K562 (cell line): ENCODE data around the gene GYPA. TPM values are rescaled to one million over a fixed set of nuclear protein-coding genes. Genes with fewer than 3 reads are reported as not detected.
A peak's percentile ranks its signal among the peaks of the same experiment; 100 is the strongest.

Experiments
- ARNT ChIP-seq, 2 experiments: fragments of 450-650 bp; IDR thresholded peaks; 2 replicates each; pipeline ENCODE4 v1.6.1; 2016; ENCODE audit warnings: mild to moderate bottlenecking in 1 of 2
- CBFA2T2 ChIP-seq: fragments of 450-650 bp; conservative IDR thresholded peaks from 2 replicates; pipeline ENCODE4 v1.6.1; 2017; ENCODE audit warnings: mild to moderate bottlenecking
- CC2D1A ChIP-seq: fragments of 450-650 bp; IDR thresholded peaks from 2 replicates; pipeline ENCODE4 v1.6.1; 2017; ENCODE audit warnings: mild to moderate bottlenecking
- CEBPG ChIP-seq, 3 experiments: fragments of 200-800 bp in 1 of 3; sonication (Bioruptor generic) in 1 of 3; sonication (generic) in 1 of 3; formaldehyde crosslinking in 1 of 3; IDR thresholded peaks in 2 of 3; conservative IDR thresholded peaks in 1 of 3; 2 replicates each; pipeline versions ENCODE4 v1.6.1 to v1.8.0; 2016 to 2022; ENCODE audit warnings: missing compliant biosample characterization in 2 of 3, missing genetic modification characterization in 2 of 3, mild to moderate bottlenecking in 1 of 3, missing genetic modification reagents in 1 of 3
- CREM ChIP-seq: IDR thresholded peaks from 2 replicates; pipeline ENCODE4 v1.6.1; 2014; ENCODE audit warnings: antibody characterized with exemption, low read depth
- DACH1 ChIP-seq: fragments of 450-650 bp; IDR thresholded peaks from 2 replicates; pipeline ENCODE4 v1.6.1; 2018; ENCODE audit not compliant: partially characterized antibody
- DPF2 ChIP-seq: fragments of 450-650 bp; IDR thresholded peaks from 2 replicates; pipeline ENCODE4 v1.6.1; 2016
- EHMT2 ChIP-seq: fragments of 450-650 bp; IDR thresholded peaks from 2 replicates; pipeline ENCODE4 v1.6.1; 2018; ENCODE audit warnings: antibody characterized with exemption
- EP400 ChIP-seq: fragments of 450-650 bp; IDR thresholded peaks from 2 replicates; pipeline ENCODE4 v1.6.1; 2017; ENCODE audit warnings: antibody characterized with exemption, mild to moderate bottlenecking, moderate library complexity
- FOSL1 ChIP-seq: fragments of 200-800 bp; sonication (Bioruptor generic); conservative IDR thresholded peaks from 2 replicates; pipeline ENCODE4 v1.6.1; 2016; ENCODE audit warnings: missing genetic modification characterization, missing compliant biosample characterization
- SOX6 ChIP-seq: fragments of 450-650 bp; IDR thresholded peaks from 2 replicates; pipeline ENCODE4 v1.6.1; 2014; ENCODE audit warnings: mild to moderate bottlenecking
- TAL1 ChIP-seq: fragments of 450-650 bp; IDR thresholded peaks from 2 replicates; pipeline ENCODE4 v1.6.1; 2016; ENCODE audit warnings: mild to moderate bottlenecking
- TBL1XR1 ChIP-seq, 2 experiments: IDR thresholded peaks; 2 replicates each; pipeline ENCODE4 v1.6.1; 2012; ENCODE audit warnings: improper control_type of control experiment in 2 of 2, low read length in 2 of 2, mild to moderate bottlenecking in 1 of 2
- polyA plus RNA-seq, 8 experiments: library from polyadenylated mRNA; depleted of rRNA in 4 of 8; stranded (reverse) in 5 of 8; unstranded in 3 of 8; fragments of >200 nt; fragmentation: Nextera tagmentation in 2 of 8; fragmentation: Illumina TruSeq in 1 of 8; extraction: Ambion mirVana in 2 of 8; extraction: Trizol in 1 of 8; gene quantifications; 2 replicates each; pipeline versions ENCODE4 v1.2.1 to v1.2.3, GENCODE V29; 2011 to 2014; ENCODE audit warnings: inconsistent platforms in 1 of 8, missing spikeins in 1 of 8
- total RNA-seq, 7 experiments: library from RNA; depleted of rRNA in 6 of 7; stranded (reverse); fragments of >200 nt in 6 of 7; fragmentation: Illumina TruSeq in 2 of 7; extraction: Trizol in 2 of 7; gene quantifications; 2 replicates each; pipeline versions ENCODE4 v1.2.1 to v1.2.3, GENCODE V29; 2011 to 2021; ENCODE audit warnings: low replicate concordance in 1 of 7
- TF ChIP-seq, protein P1 (sequence below): fragments of 450-650 bp; IDR thresholded peaks from 2 replicates; pipeline ENCODE4 v1.6.1; 2016; ENCODE audit warnings: mild to moderate bottlenecking
- TF ChIP-seq, protein P2 (sequence below), 2 experiments: fragments of 450-650 bp; IDR thresholded peaks; 2 replicates each; pipeline ENCODE4 v1.6.1; 2018; ENCODE audit warnings: mild to moderate bottlenecking in 2 of 2, low read depth in 1 of 2; ENCODE audit not compliant: partially characterized antibody in 2 of 2

GYPA gene
- total and polyA plus RNA-seq, 9 of the 15 experiments (the other 6 are each of a cell fraction or from before 2014, with no cell fraction given), result 35.3 to 278 (median 122) TPM

DNA sequence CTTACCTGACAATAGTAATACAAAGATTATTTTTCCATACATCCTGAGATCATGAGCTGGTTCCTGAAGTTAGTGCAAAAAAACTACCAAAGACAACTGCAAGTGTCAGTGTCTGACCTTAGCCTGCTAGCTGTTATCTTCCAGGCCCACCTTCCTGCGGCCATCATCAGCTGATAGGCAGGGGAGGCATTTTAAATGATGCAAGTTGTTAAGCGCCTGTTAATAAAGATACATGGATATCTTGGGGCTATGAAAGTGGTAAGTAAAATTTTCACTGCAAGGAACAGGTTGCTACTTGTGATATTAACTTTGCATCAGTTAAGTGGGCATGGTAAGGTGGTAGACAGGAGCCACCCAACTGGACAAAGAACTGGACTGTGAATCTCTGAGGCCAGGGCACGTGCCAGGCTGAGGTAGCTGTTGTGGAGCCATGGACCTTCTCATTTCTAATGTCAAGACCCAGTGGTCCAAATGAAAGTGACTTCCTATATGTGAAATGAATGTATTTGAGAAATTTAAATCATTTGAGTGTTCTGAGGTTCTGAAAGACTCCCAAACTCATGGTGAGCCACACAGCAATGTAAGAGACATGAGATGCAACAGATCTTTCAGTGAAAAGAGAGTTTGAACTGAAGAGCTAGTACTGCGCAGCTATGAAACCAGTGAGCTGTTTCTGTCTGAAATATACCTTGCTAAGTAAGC, at the start of gene GYPA (continued):
- TF ChIP-seq FOSL1 (tag) (peak; percentile 32), CBFA2T2 (peak; percentile 94), CREM (peak; percentile 52; the same call in 1 of the 2 replicates), SOX6 (peak; percentile 82; the same call in 1 of the 2 replicates), EP400 (peak; percentile 35; the same call in 1 of the 2 replicates), CEBPG (CRISPR knock-in tag; IDR thresholded peaks at IDR 0.05) (peak; percentile 71; the same call in 1 of the 2 replicates), CEBPG (tag; conservative IDR thresholded peaks at IDR 0.05 in 1 of 2, IDR thresholded peaks at IDR 0.05 in 1 of 2) (0 out of 4 replicates have a peak, but pooled peaks of 1 of the 2 experiments have one; percentile 15), CC2D1A (peak; percentile 78; the same call in 1 of the 2 replicates), EHMT2 (0 out of 2 replicates have a peak, but pooled peaks have one; percentile 27), DACH1 (peak; percentile 85), ARNT (IDR thresholded peaks at IDR 0.05) (0 out of 4 replicates have a peak, but pooled peaks of 1 of the 2 experiments have one; percentile 18), TAL1 (peak; percentile 94), DPF2 (peak; percentile 83), TBL1XR1 (IDR thresholded peaks at IDR 0.05; ENCODE audit: low read length in 2 of 2) (peak; percentile 42 to 50; a peak in 2 of 4 replicates)
- TF ChIP-seq, protein P1, sequence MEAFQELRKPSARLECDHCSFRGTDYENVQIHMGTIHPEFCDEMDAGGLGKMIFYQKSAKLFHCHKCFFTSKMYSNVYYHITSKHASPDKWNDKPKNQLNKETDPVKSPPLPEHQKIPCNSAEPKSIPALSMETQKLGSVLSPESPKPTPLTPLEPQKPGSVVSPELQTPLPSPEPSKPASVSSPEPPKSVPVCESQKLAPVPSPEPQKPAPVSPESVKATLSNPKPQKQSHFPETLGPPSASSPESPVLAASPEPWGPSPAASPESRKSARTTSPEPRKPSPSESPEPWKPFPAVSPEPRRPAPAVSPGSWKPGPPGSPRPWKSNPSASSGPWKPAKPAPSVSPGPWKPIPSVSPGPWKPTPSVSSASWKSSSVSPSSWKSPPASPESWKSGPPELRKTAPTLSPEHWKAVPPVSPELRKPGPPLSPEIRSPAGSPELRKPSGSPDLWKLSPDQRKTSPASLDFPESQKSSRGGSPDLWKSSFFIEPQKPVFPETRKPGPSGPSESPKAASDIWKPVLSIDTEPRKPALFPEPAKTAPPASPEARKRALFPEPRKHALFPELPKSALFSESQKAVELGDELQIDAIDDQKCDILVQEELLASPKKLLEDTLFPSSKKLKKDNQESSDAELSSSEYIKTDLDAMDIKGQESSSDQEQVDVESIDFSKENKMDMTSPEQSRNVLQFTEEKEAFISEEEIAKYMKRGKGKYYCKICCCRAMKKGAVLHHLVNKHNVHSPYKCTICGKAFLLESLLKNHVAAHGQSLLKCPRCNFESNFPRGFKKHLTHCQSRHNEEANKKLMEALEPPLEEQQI, result 0 out of 2 replicates have a peak, but pooled peaks have one; percentile 22
- TF ChIP-seq, protein P2, sequence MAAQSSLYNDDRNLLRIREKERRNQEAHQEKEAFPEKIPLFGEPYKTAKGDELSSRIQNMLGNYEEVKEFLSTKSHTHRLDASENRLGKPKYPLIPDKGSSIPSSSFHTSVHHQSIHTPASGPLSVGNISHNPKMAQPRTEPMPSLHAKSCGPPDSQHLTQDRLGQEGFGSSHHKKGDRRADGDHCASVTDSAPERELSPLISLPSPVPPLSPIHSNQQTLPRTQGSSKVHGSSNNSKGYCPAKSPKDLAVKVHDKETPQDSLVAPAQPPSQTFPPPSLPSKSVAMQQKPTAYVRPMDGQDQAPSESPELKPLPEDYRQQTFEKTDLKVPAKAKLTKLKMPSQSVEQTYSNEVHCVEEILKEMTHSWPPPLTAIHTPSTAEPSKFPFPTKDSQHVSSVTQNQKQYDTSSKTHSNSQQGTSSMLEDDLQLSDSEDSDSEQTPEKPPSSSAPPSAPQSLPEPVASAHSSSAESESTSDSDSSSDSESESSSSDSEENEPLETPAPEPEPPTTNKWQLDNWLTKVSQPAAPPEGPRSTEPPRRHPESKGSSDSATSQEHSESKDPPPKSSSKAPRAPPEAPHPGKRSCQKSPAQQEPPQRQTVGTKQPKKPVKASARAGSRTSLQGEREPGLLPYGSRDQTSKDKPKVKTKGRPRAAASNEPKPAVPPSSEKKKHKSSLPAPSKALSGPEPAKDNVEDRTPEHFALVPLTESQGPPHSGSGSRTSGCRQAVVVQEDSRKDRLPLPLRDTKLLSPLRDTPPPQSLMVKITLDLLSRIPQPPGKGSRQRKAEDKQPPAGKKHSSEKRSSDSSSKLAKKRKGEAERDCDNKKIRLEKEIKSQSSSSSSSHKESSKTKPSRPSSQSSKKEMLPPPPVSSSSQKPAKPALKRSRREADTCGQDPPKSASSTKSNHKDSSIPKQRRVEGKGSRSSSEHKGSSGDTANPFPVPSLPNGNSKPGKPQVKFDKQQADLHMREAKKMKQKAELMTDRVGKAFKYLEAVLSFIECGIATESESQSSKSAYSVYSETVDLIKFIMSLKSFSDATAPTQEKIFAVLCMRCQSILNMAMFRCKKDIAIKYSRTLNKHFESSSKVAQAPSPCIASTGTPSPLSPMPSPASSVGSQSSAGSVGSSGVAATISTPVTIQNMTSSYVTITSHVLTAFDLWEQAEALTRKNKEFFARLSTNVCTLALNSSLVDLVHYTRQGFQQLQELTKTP (IDR thresholded peaks at IDR 0.05; ENCODE audit: low read depth in 1 of 2, partially characterized antibody in 2 of 2), result peak in 1 of 2 experiments; percentile 17
